GM12878 (cell line): ENCODE measurements around the gene CNTD1. TPM values are rescaled to one million over a fixed set of nuclear protein-coding genes. Genes with fewer than 3 reads are reported as not detected.

Experiments
- ATAC-seq: fragments of 200-7000 bp; cut with Tn5 transposase; 3 replicates; pipeline ENCODE4 v1.9.1; 2020; ENCODE audit warnings: mild to moderate bottlenecking, moderate library complexity
- BruUV-seq: library from RNA; stranded (reverse); fragments of 400-500 nt; replicated peaks from 2 replicates; lab custom pipeline; 2021; lab: Mats Ljungman, UMichigan
- CTCF ChIA-PET: fragments of 300-600 bp; sonication (Branson Sonifier 250); formaldehyde crosslinking; extraction: SDS; loops from one replicate; lab custom pipeline; 2021; ENCODE audit warnings: inconsistent platforms; lab: Yijun Ruan, JAX
- POLR2A ChIA-PET: fragments of 350-600 bp; formaldehyde crosslinking; extraction: SDS; loops from one replicate; lab custom pipeline; 2021; ENCODE audit warnings: inconsistent platforms; lab: Charles Lee
- RAD21 ChIA-PET: fragments of 300-600 bp; sonication (Branson Sonifier 250); formaldehyde crosslinking; loops from one replicate; lab custom pipeline; 2023; ENCODE audit warnings: antibody characterized with exemption; ENCODE audit not compliant: unreplicated experiment; lab: Charles Lee
- SMC1A ChIA-PET: fragments of 300-600 bp; sonication (Branson Sonifier 250); formaldehyde crosslinking; loops from one replicate; lab custom pipeline; 2023; ENCODE audit not compliant: unreplicated experiment, uncharacterized antibody; lab: Charles Lee
- DNase-seq: peaks from one replicate; pipeline ENCODE4 v3.0.0-alpha.2; 2011; ENCODE audit warnings: low read depth, low spot score
- FAIRE-seq: peaks from 3 replicates; lab custom pipeline; 2011; peaks lifted over from hg19 to GRCh38; lab: Jason Lieb, UNC
- H2AFZ ChIP-seq: 2 replicates; pipeline ENCODE4 v1.6.0; 2011; ENCODE audit warnings: low read depth, low read length, control low read depth; ENCODE audit not compliant: control insufficient read depth
- H3K27ac ChIP-seq: 2 replicates; pipeline ENCODE4 v1.5.1; 2011; ENCODE audit warnings: control low read depth; ENCODE audit not compliant: control insufficient read depth, insufficient read depth
- H3K27me3 ChIP-seq, 2 experiments: replicated peaks in 1 of 2; 2 replicates each; pipeline versions ENCODE4 v1.6.0 to v1.6.1; 2011; ENCODE audit warnings: low read length in 1 of 2; ENCODE audit not compliant: control insufficient read depth in 2 of 2, insufficient read depth in 2 of 2
- H3K36me3 ChIP-seq, 2 experiments: 2 replicates each; pipeline ENCODE4 v1.5.1; 2011; ENCODE audit warnings: low read length in 1 of 2; ENCODE audit not compliant: control insufficient read depth in 2 of 2, insufficient read depth in 2 of 2
- H3K4me1 ChIP-seq: 2 replicates; pipeline ENCODE4 v1.6.1; 2011; ENCODE audit warnings: mild to moderate bottlenecking, low read length, moderate library complexity, mixed read lengths; ENCODE audit not compliant: control insufficient read depth, insufficient read depth
- H3K4me2 ChIP-seq: 2 replicates; pipeline ENCODE4 v1.6.0; 2011; ENCODE audit warnings: control low read depth; ENCODE audit not compliant: control insufficient read depth, insufficient read depth
- H3K4me3 ChIP-seq: fragments of 200-600 bp; sonication (generic); 2 replicates; pipeline ENCODE4 v1.5.1; 2016
- H3K79me2 ChIP-seq: 2 replicates; pipeline ENCODE4 v1.6.0; 2011; ENCODE audit warnings: low read length; ENCODE audit not compliant: control insufficient read depth, insufficient read depth
- H3K9ac ChIP-seq: 2 replicates; pipeline ENCODE4 v1.8.0; 2011; ENCODE audit warnings: low read length, control low read depth, mixed read lengths; ENCODE audit not compliant: control insufficient read depth, insufficient read depth
- H3K9me3 ChIP-seq: replicated peaks from 3 replicates; pipeline ENCODE4 v1.5.1; 2011; ENCODE audit warnings: mild to moderate bottlenecking, low read length; ENCODE audit not compliant: control insufficient read depth, insufficient read depth
- H4K20me1 ChIP-seq: 2 replicates; pipeline ENCODE4 v1.6.0; 2011; ENCODE audit not compliant: control insufficient read depth, insufficient read depth
- BCL11A ChIP-seq: IDR thresholded peaks from 2 replicates; pipeline ENCODE4 v1.6.1; 2011; ENCODE audit warnings: low read depth, low read length
- CHD2 ChIP-seq: IDR thresholded peaks from 2 replicates; pipeline ENCODE4 v1.6.1; 2011; ENCODE audit warnings: low read depth, low read length, improper control_type of control experiment, borderline replicate concordance
- FOS ChIP-seq: IDR thresholded peaks from 3 replicates; pipeline ENCODE4 v1.6.1; 2011; ENCODE audit warnings: borderline replicate concordance; ENCODE audit not compliant: insufficient read length; ENCODE audit errors: extremely low read depth
- FOXM1 ChIP-seq: IDR thresholded peaks from 2 replicates; pipeline ENCODE4 v1.6.1; 2012; ENCODE audit warnings: low read depth, mild to moderate bottlenecking, inconsistent platforms, low read length, moderate library complexity
- IRF3 ChIP-seq: fragments of 450-650 bp; IDR thresholded peaks from 2 replicates; pipeline ENCODE4 v1.6.1; 2014; ENCODE audit warnings: mild to moderate bottlenecking
- IRF5 ChIP-seq: fragments of 450-650 bp; IDR thresholded peaks from 2 replicates; pipeline ENCODE4 v1.6.1; 2017; ENCODE audit warnings: borderline replicate concordance
- JUNB ChIP-seq: IDR thresholded peaks from 2 replicates; pipeline ENCODE4 v1.6.1; 2016; ENCODE audit warnings: antibody characterized with exemption, mild to moderate bottlenecking
- JUND ChIP-seq: IDR thresholded peaks from 2 replicates; pipeline ENCODE4 v1.6.1; 2012; ENCODE audit warnings: low read depth, mild to moderate bottlenecking, low read length, improper control_type of control experiment, moderate library complexity
- MXI1 ChIP-seq: fragments of 150-350 bp; IDR thresholded peaks from 2 replicates; pipeline ENCODE4 v1.6.1; 2011; ENCODE audit warnings: low read depth, mild to moderate bottlenecking, inconsistent platforms, low read length, improper control_type of control experiment
- NFYB ChIP-seq: IDR thresholded peaks from 2 replicates; pipeline ENCODE4 v1.6.1; 2011; ENCODE audit warnings: low read depth, mild to moderate bottlenecking, low read length, improper control_type of control experiment, moderate library complexity; ENCODE audit not compliant: insufficient read depth
- ZBTB40 ChIP-seq: fragments of 450-650 bp; IDR thresholded peaks from 2 replicates; pipeline ENCODE4 v1.6.1; 2016; ENCODE audit warnings: mild to moderate bottlenecking, moderate library complexity, borderline replicate concordance
- WGBS: methylation state at CpG from one replicate; pipeline ENCODE4 v1.1.6; 2016; ENCODE audit warnings: low lambda C conversion rate; ENCODE audit not compliant: insufficient replicate concordance, insufficient coverage; ENCODE audit errors: missing lambda C conversion rate; 5-methylcytosine and 5-hydroxymethylcytosine counted together
- in situ Hi-C: fragments of 300-500 bp; cut with MboI; formaldehyde crosslinking; loops from 9 replicates; pipeline ENCODE4 v1.14.3; 2018; ENCODE audit warnings: mixed read lengths
- intact Hi-C: fragments of 100-400 bp; cut with micrococcal nuclease; formaldehyde crosslinking; loops from one replicate; pipeline ENCODE4 v1.14.2; 2022; ENCODE audit not compliant: unreplicated experiment
- polyA plus RNA-seq, 11 experiments: library from polyadenylated mRNA; depleted of rRNA in 4 of 11; unstranded in 6 of 11; stranded (reverse) in 5 of 11; fragments of >200 nt; fragmentation: Nextera tagmentation in 4 of 11; fragmentation: Illumina TruSeq in 1 of 11; extraction: Ambion mirVana in 4 of 11; extraction: Trizol in 1 of 11; gene quantifications; 1 replicate in 1 of 11; 2 replicates in 10 of 11; pipeline versions ENCODE4 v1.2.1 to v1.2.3, GENCODE V29; 2011 to 2016; ENCODE audit warnings: inconsistent platforms in 2 of 11, missing spikeins in 2 of 11, low read depth in 1 of 11
- total RNA-seq, 4 experiments: library from RNA; depleted of rRNA in 3 of 4; stranded (reverse); fragments of >200 nt in 3 of 4; fragmentation: Illumina TruSeq in 1 of 4; extraction: Trizol in 1 of 4; gene quantifications; 2 replicates each; pipeline versions ENCODE4 v1.2.1 to v1.2.3, GENCODE V29; 2013 to 2021

Gene CNTD1
- total and polyA plus RNA-seq, 10 of the 15 experiments (the other 5 are each of a cell fraction or from before 2014, with no cell fraction given), result 0.06 to 1.5 (median 1.1) TPM; not detected in 4

GRCh38 chr17:42796066-42796758, 2.4 kb upstream of the CNTD1 start (continued):
- TF ChIP-seq IRF3 (no peak), JUND (no peak), CHD2 (no peak), FOS (no peak), NFYB (no peak)
- TF ChIP-seq, all 136 proteins: peak for 0

GRCh38 chr17:42797067-42798007, 1.3 kb upstream of the CNTD1 start:
- DNase-seq (no peak), FAIRE-seq (no peak), ATAC-seq (no peak)
- Histone ChIP-seq H3K27me3 (no peaks in the 10 kb centered on the region), H3K4me1 (peaks cover 10% of the 10 kb centered on the region), H3K36me3 (no peaks in the 10 kb centered on the region), H3K4me3 (peak overlapping the region; percentile 76), H3K9me3 (no peaks in the 10 kb centered on the region), H3K79me2 (peaks cover 6% of the 10 kb centered on the region), H3K9ac (peak overlapping the region; percentile 81), H3K4me2 (peak overlapping the region; percentile 82), H2AFZ (no peak overlapping the region), H3K27ac (no peak overlapping the region), H4K20me1 (no peaks in the 10 kb centered on the region)
- SMC1A ChIA-PET, result interaction anchor here (1.3 to 1.7 kb wide), 3 partner anchors 10 to 219 kb away, joined by 3 to 4 read pairs (median 3); no protein-coding TSS in a partner anchor
- RAD21 ChIA-PET, result no interaction called here
- POLR2A ChIA-PET, result interaction anchor here (0.6 kb wide), 1 partner anchor 38 kb away, joined by 7 read pairs; no protein-coding TSS in a partner anchor
- CTCF ChIA-PET, result interaction anchor here (0.5 to 2.9 kb wide), 8 partner anchors 9 to 362 kb away, joined by 3 to 11 read pairs (median 4); partner anchors contain the start of genes BECN1 and VPS25
- 90% methylated on average over 10 of the region's 10 CpGs for WGBS
- TSS peak; percentile 92 for BruUV-seq
- in situ Hi-C loops, result no loop called here
- intact Hi-C loops, result no loop called here
- no peak for TF ChIP-seq JUNB
- TF ChIP-seq MXI1, result no peak
- no peak for TF ChIP-seq BCL11A
- TF ChIP-seq ZBTB40, result no peak
- TF ChIP-seq IRF3, result no peak
- no peak for TF ChIP-seq IRF5
- no peak for TF ChIP-seq FOXM1
